G401 (cell line): ENCODE data around the gene MRPL47. TPM values are rescaled to one million over a fixed set of nuclear protein-coding genes. Genes with fewer than 3 reads are reported as not detected.
"Not testable (repeated sequence)": the region's sequence is repeated elsewhere in the genome, so short reads cannot be mapped to it uniquely, and the experiment has no call there.

ENCODE experiments used
- DNase-seq: peaks from one replicate; pipeline ENCODE4 v3.0.0-alpha.2; 2015; ENCODE audit warnings: low spot score
- in situ Hi-C: cut with HindIII; loops from 2 replicates; pipeline ENCODE4 v1.10.0; 2016; ENCODE audit warnings: low sequenced_read_pairs, mixed read lengths
- total RNA-seq: library from RNA; depleted of rRNA; stranded (reverse); fragments of >200 nt; shearing (Covaris generic); gene quantifications from 2 replicates; pipeline ENCODE4 v1.2.3, GENCODE V29; 2014; rRNA removed

MRPL47 gene
- total RNA-seq = 70.3 and 115 TPM in 2 replicates

DNA sequence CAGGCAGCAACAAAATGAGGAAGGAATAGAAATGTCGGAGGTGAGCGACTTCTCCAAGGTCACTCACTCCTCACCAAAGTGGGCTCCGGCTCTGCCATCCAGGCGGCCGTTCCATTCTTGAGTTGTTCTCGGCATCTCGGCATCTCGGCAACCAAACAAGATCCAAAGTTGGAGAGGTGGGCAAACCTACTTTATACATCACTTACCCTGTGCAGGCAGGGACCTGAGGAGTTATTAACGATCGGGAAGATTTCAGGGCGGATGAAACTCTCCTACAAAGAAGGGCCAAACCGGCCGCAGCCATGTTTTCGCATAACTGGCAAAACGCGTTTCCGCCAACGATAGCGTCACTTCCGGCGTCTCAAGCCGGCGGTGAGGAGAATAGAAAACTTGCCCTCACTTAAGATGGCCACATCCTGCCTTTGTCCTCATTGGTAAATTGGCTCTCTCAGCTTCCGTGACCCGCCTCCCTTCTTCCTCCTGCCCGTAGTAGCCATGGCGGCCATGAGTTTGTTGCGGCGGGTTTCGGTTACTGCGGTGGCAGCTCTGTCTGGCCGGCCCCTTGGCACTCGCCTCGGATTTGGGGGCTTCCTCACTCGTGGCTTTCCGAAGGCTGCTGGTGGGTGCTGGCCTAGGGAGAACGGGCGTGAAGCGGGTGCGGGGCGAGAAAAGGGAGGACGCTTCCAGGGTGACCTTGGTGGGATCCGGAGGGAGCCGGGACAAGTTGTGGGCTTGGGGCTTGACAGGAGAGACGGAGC, at the start of gene MRPL47, which contains the start of gene NDUFB5:
TSS of gene MRPL47 (minus strand) at position 318 of the 758 bp plus-strand sequence. CDS start at position 304, 14 bp downstream.
TSS of gene NDUFB5 (plus strand) at position 474 of the 758 bp plus-strand sequence. CDS start at position 496, 22 bp downstream.
- DNase-seq = peak; percentile 99
- in situ Hi-C loops = no loop called here

DNA sequence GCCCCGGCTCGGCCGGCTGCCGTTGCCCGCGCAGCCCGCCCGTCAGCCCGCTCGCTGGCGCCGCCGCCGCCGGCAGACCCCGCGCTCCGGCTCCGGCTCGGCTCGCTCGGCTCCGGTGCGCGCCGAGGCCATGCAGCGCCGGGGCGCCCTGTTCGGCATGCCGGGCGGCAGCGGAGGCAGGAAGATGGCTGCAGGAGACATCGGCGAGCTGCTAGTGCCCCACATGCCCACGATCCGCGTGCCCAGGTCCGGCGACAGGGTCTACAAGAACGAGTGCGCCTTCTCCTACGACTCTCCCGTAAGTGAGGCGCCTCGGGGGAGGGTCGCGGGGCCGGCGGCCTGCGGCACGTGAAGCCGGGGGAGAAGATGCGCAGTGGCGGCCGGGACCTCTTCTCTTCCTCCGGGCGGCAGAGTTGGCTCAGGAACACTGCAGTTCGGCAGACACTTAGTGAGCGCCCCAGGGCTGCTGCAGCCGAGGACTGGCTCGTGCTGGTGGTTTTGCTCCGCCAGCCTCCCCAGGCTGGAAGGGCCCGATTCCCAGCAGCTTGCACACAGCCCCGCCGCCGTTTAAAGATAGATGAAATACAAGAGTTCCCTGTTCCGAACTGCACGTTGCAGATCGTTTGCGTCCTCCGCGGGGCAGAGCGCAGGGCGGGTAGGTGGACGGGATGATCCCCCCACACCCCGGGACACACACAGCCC, 48.8 kb upstream of the MRPL47 start:
- in situ Hi-C loops = no loop called here
- DNase-seq = peak; percentile 81

DNA sequence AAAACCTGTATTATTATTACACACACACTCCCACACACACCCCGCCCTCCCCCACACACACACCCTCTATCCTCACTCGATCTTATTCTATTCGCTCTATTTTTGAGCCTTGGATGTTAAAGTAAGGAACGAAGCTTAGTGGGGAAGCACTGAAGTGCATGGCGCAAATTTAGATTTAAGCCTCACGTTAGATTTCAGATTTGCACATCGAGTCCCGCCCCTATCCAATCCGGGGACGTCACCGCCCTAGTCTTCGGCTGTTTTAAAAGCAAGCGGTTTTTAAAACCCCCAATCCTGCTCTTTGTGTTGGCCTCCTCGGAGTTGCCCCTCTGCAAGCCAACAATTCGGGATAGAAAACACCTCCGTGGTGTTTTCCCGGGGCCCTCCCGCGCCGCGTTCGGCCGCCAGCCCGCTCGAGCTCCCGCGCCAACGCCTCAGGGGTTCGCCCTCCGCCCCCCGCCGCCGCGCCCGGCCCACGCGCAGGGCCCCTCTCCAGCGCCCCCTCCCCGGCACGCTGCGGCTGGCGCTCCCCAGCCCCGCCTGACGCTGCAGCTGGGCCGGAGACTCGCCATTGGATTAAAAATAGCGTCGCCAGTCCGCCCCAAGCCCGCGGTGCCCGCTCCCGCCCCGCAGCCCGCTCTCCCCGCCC, 48.1 kb upstream of the MRPL47 start, which contains the start of gene USP13:
TSS of gene USP13 (plus strand) at position 594 of the 649 bp plus-strand sequence. CDS start 186 bp downstream, outside the sequence.
- in situ Hi-C loops = no loop called here
- peak; percentile 76 for DNase-seq

- no peak for DNase-seq
These were observed 47.4 kb upstream of the MRPL47 start for GRCh38 chr3:179651687-179652446.

DNA sequence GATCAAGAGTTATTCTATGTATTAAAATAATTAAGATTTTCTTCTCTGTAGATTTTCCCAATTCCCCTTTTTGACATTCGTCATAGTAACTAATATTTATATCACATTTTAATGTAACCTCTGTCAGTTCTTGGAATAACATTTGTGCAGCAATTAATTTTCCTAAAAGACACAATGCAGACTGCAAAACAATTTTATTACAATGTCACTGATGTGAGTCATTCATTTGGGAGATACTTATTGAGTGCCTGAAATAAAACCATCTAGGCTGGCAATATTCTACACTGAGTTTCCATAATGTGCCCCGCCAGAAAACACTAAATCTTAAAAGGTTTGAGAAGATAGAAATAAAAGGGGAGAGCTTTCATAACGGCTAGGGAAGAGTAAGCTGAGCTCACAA, 41.7 kb upstream of the MRPL47 start:
- DNase-seq = no peak
- in situ Hi-C loops = no loop called here

More at GRCh38 chr3:179651687-179652446, 47.4 kb upstream of the MRPL47 start:
- in situ Hi-C loops = no loop called here

DNA sequence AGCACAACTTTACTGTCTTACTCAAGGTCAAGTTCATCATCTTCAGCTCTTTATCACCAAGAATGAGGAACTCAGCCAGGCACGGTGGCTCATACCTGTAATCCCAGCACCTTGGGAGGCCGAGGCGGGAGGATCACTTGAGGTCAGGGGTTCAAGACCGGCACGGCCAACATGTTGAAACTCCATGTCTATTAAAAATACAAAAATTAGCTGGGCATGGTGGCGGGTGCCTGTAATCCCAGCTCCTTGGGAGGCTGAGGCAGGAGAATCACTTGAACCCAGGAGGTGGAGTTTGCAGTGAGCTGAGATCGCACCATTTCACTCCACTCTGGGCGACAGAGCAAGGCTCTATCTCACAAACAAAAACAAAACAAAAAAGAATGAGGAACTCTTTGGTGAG, 39.4 kb upstream of the MRPL47 start:
- in situ Hi-C loops, DNase-seq: not testable (repeated sequence)

GRCh38 chr3:179642871-179643270, 38.4 kb upstream of the MRPL47 start:
- in situ Hi-C loops = no loop called here
- DNase-seq = no peak

DNA sequence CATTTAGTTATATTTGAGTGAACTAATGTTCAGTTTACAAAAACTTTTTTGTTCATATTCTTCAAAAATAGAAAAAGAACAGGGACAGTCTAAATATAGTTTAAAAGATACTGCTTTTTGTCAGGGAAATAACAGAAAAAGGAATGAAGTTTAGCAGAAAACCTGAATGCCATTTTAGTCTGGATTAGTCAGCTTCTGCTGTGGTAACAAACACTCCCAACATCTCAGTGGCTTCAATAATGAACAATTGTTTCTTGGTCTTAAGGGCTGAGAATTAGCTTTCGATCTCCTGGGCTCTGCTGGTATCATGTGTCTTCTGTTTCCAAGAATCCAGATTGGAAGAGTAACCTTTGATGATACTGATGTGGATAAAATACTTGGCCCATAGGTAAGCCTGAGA, 36.0 kb upstream of the MRPL47 start:
- in situ Hi-C loops = no loop called here
- no peak for DNase-seq

- in situ Hi-C loops = no loop called here
- DNase-seq = no peak
These were observed 26.5 kb upstream of the MRPL47 start for GRCh38 chr3:179630753-179631451.

DNA sequence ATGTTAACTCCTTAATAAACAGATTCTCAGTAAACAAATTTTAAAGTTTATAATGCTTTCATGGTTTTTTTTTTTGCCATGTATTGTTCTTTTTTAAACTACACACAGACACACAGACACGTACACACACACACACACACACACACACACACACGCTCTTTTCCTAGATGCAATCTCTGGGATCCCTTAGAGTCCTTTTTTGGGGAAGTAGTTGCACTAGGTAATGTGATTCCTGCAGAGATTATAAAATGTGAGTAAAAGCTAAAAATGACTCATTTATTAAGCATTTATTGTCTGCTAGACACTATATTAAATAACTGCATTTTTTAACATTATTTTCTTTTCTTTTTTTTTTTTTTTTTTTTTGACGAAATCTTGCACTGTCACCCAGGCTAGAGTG, 20.0 kb upstream of the MRPL47 start:
- no peak for DNase-seq
- in situ Hi-C loops = no loop called here

DNA sequence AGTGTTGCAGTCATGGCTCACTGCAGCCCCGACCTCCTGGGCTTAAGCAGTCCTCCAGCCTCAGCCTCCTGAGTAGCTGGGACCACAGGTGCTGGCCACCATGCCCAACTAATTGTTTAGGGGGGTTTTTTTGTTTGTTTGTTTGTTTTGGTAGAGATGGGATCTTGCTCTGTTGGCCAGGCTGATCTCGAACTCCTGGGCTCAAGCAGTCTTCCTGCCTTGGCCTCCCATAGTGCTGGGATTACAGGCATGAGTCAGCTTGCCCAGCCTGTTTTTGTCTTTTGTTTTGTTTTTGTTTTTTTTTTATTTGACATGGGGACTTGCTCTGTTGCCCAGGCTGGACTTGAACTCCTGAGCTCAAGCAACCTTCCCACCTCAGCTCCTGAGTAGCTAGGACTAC, 17.6 kb upstream of the MRPL47 start:
- in situ Hi-C loops = no loop called here
- DNase-seq = no peak

- DNase-seq = no peak
These were observed 11.2 kb upstream of the MRPL47 start for GRCh38 chr3:179615458-179616173.

GRCh38 chr3:179613807-179614206, 9.4 kb upstream of the MRPL47 start:
- in situ Hi-C loops = no loop called here
- no peak for DNase-seq

More at GRCh38 chr3:179615458-179616173, 11.2 kb upstream of the MRPL47 start:
- in situ Hi-C loops = no loop called here

DNA sequence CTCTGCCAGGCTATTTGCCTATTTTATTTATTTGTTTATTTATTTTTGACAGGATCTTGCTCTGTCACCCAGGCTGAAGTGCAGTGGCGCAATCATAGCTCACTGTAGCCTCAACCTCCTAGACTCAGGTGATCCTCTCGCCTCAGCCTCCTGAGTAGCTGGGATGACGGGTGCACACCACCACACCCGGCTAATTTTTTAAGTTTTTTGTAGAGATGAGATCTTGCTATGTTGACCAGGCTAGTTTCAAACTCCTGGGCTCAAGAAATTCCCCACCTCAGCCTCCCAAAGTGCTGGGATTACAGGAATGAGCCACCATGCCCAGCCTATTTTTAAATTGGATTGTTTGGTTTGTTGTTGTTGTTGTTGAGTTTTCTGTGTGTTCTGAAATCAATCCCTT, 5.6 kb upstream of the MRPL47 start:
- in situ Hi-C loops = no loop called here
- DNase-seq = no peak

- no peak for DNase-seq
These were observed 4.7 kb upstream of the MRPL47 start for GRCh38 chr3:179608931-179609720.

DNA sequence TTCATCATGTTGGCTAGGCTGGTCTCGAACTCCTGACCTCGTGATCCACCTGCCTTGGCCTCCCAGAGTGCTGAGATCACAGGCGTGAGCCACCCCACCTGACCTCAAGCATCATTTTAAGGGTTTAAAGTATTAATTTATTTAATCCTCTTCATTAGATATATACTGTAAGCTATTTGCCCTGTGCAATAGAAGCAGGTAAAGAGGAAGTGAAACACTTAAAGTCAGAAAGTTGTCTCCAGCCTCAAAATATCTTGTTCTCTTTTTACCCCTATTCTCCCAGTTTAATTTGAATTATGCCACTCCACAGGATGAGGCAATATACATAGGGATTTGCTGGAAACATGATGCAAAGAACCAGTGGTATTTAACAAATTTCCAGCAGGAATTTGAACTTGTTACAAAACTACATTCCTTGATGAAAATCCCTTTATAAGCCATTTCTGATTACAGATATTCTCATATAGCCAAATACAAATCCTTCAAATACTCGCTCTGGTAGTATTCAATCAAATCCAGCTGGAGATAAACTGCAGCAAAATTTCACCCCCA, 2.2 kb upstream of the MRPL47 start:
- DNase-seq = no peak
- in situ Hi-C loops = no loop called here

More at GRCh38 chr3:179608931-179609720, 4.7 kb upstream of the MRPL47 start:
- in situ Hi-C loops = no loop called here

- in situ Hi-C loops = no loop called here
- no peak for DNase-seq
These were observed 607 bp downstream of the MRPL47 start for GRCh38 chr3:179603831-179604230.
